GM12878 (cell line): ENCODE results near the gene C1orf198.

Experiments
- HDAC2 ChIP-seq: fragments of 200-600 bp; sonication (generic); IDR thresholded peaks from 2 replicates; pipeline ENCODE4 v1.6.1; 2017
- JUND ChIP-seq: IDR thresholded peaks from 2 replicates; pipeline ENCODE4 v1.6.1; 2012; ENCODE audit warnings: low read depth, mild to moderate bottlenecking, low read length, improper control_type of control experiment, moderate library complexity
- NBN ChIP-seq: fragments of 450-650 bp; IDR thresholded peaks from 2 replicates; pipeline ENCODE4 v1.6.1; 2016
- SP1 ChIP-seq: IDR thresholded peaks from one replicate; pipeline ENCODE4 v1.6.1; 2011; ENCODE audit warnings: low read depth, low read length
- TAF1 ChIP-seq: IDR thresholded peaks from 2 replicates; pipeline ENCODE4 v1.6.1; 2011; ENCODE audit warnings: mild to moderate bottlenecking, low read depth, low read length, borderline replicate concordance
- TF ChIP-seq, protein P1 (sequence below): IDR thresholded peaks from 2 replicates; pipeline ENCODE4 v1.6.1; 2012; ENCODE audit warnings: improper control_type of control experiment, low read depth, low read length; ENCODE audit not compliant: insufficient replicate concordance

DNA sequence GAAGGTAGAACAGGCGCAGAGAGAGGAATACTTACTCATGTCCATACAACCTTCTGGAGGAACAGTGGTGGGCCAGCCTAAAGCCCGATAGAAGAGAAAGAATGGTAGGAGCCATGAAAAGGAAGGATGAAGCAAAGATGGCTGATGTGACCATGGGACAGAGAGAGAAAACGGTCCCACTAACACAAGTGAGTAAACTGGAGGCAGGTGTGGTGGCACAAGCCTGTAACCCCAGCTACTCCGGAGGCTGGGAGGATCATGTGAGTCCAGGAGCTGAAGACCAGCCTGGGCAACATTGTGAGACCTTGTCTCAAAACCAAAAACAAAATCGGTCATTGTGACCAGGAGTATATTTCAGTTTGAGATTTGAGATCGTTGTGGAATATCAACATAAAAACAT is 49.4 kb downstream of the C1orf198 start:
- TF ChIP-seq, protein P1, sequence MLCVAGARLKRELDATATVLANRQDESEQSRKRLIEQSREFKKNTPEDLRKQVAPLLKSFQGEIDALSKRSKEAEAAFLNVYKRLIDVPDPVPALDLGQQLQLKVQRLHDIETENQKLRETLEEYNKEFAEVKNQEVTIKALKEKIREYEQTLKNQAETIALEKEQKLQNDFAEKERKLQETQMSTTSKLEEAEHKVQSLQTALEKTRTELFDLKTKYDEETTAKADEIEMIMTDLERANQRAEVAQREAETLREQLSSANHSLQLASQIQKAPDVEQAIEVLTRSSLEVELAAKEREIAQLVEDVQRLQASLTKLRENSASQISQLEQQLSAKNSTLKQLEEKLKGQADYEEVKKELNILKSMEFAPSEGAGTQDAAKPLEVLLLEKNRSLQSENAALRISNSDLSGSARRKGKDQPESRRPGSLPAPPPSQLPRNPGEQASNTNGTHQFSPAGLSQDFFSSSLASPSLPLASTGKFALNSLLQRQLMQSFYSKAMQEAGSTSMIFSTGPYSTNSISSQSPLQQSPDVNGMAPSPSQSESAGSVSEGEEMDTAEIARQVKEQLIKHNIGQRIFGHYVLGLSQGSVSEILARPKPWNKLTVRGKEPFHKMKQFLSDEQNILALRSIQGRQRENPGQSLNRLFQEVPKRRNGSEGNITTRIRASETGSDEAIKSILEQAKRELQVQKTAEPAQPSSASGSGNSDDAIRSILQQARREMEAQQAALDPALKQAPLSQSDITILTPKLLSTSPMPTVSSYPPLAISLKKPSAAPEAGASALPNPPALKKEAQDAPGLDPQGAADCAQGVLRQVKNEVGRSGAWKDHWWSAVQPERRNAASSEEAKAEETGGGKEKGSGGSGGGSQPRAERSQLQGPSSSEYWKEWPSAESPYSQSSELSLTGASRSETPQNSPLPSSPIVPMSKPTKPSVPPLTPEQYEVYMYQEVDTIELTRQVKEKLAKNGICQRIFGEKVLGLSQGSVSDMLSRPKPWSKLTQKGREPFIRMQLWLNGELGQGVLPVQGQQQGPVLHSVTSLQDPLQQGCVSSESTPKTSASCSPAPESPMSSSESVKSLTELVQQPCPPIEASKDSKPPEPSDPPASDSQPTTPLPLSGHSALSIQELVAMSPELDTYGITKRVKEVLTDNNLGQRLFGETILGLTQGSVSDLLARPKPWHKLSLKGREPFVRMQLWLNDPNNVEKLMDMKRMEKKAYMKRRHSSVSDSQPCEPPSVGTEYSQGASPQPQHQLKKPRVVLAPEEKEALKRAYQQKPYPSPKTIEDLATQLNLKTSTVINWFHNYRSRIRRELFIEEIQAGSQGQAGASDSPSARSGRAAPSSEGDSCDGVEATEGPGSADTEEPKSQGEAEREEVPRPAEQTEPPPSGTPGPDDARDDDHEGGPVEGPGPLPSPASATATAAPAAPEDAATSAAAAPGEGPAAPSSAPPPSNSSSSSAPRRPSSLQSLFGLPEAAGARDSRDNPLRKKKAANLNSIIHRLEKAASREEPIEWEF, result no peak
- TF ChIP-seq JUND (no peak), NBN (no peak), TAF1 (no peak), HDAC2 (no peak), SP1 (no peak)
